ENCODE results near the gene MUC5B.
A peak's percentile ranks its signal among the peaks of the same experiment; 100 is the strongest.
"Not testable (repeated sequence)": the region's sequence is repeated elsewhere in the genome, so short reads cannot be mapped to it uniquely, and the experiment has no call there.

Gene MUC5B

DNA sequence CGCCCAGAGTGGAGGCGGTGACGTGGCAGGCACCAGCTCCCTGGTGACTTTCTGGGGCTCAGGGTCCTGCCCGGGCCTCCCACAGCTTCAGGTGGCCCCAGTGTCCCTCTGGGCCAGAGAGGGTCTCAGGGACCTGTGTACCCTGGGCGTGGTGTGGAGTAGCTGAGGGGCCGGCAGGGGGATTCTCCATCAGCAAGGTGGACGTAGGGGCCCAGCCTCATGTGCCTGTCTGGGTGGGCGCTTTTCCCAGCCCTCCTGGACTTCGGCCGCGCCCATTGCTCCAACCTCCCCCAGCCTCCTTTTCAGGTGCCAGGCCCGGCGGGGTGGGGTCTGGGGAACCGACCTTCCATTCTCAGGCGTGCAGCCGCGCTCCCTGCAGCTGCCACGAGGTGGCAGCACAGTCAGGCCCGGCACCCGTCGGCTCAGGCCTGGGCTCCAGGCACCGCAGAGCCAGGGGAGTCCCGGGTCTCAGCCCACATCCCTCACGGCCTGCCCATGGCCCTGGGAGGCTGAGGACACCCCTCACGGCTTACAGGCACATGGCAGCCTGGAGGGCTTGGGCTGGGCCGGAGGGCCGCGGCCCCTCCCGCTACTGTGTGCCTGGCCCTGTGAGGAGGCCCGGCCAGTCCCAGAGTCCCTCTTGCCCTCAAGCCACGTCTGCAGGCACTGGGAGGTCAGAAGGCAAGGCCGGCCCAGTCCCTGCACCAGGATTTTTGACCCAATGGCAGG, 19.9 kb upstream of the MUC5B start:
- DNase-seq: peak; percentile 59

GRCh38 chr11:1203505-1204271, 19.2 kb upstream of the MUC5B start:
- DNase-seq: no peak

- no peak for DNase-seq
Observed at GRCh38 chr11:1204381-1205101, 18.3 kb upstream of the MUC5B start.

DNA sequence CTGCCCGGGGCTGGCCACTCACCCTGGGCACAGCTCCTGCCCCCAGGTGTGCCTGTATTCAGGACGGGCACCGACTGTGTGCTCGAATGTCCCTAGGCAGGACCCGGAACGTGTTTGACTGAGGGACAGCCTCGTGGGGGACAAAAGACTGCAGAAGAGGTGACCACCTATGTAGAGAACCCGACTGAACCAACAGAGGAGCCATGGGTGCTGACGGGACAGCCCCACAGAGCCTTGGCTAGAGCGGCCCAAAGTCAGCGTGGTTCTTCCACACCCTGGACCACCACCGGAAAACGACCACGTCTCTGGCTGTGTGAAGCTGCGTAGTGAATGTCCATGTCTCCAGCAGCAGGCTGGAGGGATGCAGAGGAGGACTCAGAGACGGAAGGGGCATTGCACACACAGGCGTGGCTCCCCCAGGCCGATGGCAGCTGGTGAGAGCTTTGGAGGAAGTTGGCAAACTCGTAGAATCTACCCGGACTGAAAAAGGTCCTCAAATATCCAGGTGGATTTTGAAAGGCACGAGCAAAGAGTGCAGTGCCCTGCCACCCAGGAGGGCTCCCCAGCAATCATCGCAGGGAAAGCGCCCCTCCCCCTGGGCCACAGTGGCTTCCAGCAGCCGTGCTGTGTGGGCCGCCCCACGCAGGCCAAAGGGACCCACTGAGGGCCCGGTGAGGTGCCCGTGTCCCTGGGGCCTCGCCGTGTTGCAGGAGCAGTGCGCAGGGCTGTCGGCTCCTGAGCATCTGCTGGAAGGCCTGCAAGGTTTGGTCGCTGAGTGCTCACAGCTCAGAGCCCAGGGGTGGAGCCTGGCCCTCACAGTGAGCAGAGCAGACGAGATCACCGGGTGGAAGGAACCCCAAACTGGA, 17.5 kb upstream of the MUC5B start:
- DNase-seq: no peak

DNA sequence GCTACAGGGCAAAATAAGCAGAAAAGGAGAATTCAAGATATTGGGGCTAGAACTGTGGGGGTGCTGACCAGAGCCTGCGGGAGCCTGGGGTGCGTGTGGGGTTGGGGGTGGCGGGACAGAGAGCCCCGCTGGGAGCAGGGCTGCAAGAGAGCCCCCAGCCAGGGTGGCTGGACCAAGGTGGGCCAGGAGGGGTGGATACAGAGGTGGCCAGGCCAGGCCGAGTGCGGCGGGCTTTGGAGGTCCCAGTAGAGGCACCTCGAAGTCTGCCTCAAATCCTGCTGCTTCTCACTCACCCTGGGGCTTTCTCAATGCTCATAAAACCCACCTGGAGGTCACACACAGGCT, 16.9 kb upstream of the MUC5B start:
- no peak for DNase-seq

- no peak for DNase-seq
Observed at GRCh38 chr11:1206391-1207271, 16.2 kb upstream of the MUC5B start.

- no peak for DNase-seq
Observed at GRCh38 chr11:1207401-1208143, 15.3 kb upstream of the MUC5B start.

GRCh38 chr11:1208144-1208393, 14.8 kb upstream of the MUC5B start:
- no peak for DNase-seq

- no peak for DNase-seq
Observed at GRCh38 chr11:1208394-1209261, 14.2 kb upstream of the MUC5B start.

GRCh38 chr11:1209371-1210057, 13.4 kb upstream of the MUC5B start:
- DNase-seq: no peak

DNA sequence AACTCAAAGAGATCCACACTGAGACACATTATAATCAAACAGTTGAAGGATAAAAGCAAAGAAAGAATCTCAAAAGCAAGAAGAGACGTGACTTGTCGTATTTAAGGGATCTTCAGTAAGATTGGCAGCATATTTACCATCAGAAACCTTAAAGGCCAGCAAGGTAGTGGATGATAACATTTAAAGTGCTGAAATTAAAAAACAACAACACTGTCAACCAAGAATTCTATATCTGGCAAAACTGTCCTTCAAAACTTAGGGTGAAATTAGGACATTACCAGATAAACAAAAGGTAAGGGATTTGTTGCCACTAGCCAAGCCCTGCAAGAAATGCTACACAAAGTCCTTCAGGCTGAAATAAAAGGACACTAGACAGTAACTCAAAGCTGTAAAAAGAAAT, 11.0 kb upstream of the MUC5B start:
- DNase-seq: no peak

- not testable (repeated sequence) for DNase-seq
Observed at GRCh38 chr11:1215826-1216225, 7.0 kb upstream of the MUC5B start.

DNA sequence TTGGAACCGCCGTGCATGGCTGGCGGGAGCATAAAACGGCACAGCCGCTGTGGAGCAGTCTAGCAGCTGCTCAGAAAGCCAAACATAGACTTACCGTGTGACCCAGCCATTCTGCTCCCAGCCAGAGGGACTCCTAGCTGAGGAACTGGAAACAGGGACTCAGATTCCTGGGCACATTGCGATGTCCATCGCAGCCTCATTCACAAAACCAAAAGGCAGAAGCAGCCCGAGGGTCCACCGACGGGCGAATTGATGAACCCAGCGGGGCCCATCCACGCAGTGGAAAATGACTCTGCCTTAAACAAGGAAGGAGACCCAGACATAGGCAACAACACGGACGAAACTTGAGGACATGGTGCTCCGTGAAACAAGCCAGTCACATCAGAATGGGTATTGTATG, 5.7 kb upstream of the MUC5B start:
- DNase-seq: no peak

GRCh38 chr11:1218256-1218787, 4.5 kb upstream of the MUC5B start:
- DNase-seq: no peak

GRCh38 chr11:1218788-1219445, 3.9 kb upstream of the MUC5B start:
- no peak for DNase-seq

DNA sequence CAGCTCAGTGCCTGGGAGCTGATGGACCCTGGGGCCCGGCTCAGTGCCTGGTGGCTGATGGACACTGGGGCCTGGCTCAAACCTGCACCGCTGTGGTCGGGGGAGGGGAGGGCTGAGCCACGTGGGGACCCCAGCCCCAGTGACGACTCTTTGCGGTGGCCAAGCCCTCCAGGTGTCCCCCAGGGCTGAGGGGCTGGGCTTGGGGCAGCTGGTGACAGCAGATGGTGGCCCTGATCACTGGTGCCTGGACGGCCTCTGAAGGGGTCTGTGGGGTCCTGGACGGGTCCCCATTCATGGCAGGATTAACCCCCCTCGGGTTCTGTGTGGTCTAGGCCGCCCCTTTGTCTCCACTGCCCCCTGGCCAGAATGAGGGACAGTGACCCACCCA, 3.4 kb upstream of the MUC5B start:
- DNase-seq: no peak

- no peak for DNase-seq
Observed at GRCh38 chr11:1219834-1220815, 2.7 kb upstream of the MUC5B start.
